Naive thymus-derived CD8-positive, alpha-beta T cell (primary cell): Measurements from ENCODE around the gene TLK1. TPM values are rescaled to one million over a fixed set of nuclear protein-coding genes. Genes with fewer than 3 reads are reported as not detected.

Source experiments
- ATAC-seq, 2 donors: fragments of 150-1000 bp; cut with Tn5 transposase in 1 of 2; sonication (Bioruptor Pico), chemical (Tn5 transposase) in 1 of 2; 1 replicate in 1 of 2; 2 replicates in 1 of 2; pipeline ENCODE4 v1.10.0; 2021; ENCODE audit warnings: mild to moderate bottlenecking in 2 of 2, moderate library complexity in 2 of 2
- POLR2A ChIA-PET: fragments of 350-600 bp; sonication (Branson Sonifier 250); formaldehyde crosslinking; loops from one replicate; lab custom pipeline; 2021; ENCODE audit warnings: antibody characterized with exemption; lab: Charles Lee
- DNase-seq, 10 donors: peaks; one replicate each; pipeline versions ENCODE4 v3.0.0 to v3.0.0-alpha.2; 2020 to 2022
- H3K27ac Mint-ChIP-seq, 10 donors: one replicate each; pipeline ENCODE4 v1.8.0; 2020 to 2022; ENCODE audit warnings: mild to moderate bottlenecking in 10 of 10, mixed read lengths in 10 of 10, moderate library complexity in 4 of 10, inconsistent platforms in 1 of 10
- H3K27me3 Mint-ChIP-seq, 5 donors: one replicate each; pipeline ENCODE4 v1.8.0; 2021 to 2022; ENCODE audit warnings: mixed read lengths in 5 of 5
- H3K36me3 Mint-ChIP-seq, 3 donors: one replicate each; pipeline ENCODE4 v1.8.0; 2020 to 2022; ENCODE audit warnings: mixed read lengths in 3 of 3, mild to moderate bottlenecking in 2 of 3, inconsistent platforms in 1 of 3
- H3K4me1 Mint-ChIP-seq, 4 donors: one replicate each; pipeline ENCODE4 v1.8.0; 2021 to 2022; ENCODE audit warnings: mixed read lengths in 4 of 4
- H3K4me3 Mint-ChIP-seq, 10 donors: one replicate each; pipeline ENCODE4 v1.8.0; 2020 to 2022; ENCODE audit warnings: mild to moderate bottlenecking in 10 of 10, mixed read lengths in 10 of 10, moderate library complexity in 6 of 10, inconsistent platforms in 1 of 10
- H3K9me3 Mint-ChIP-seq, 9 donors: one replicate each; pipeline ENCODE4 v1.8.0; 2020 to 2022; ENCODE audit warnings: mixed read lengths in 9 of 9, mild to moderate bottlenecking in 3 of 9, inconsistent platforms in 1 of 9, moderate library complexity in 1 of 9
- polyA plus RNA-seq, 3 donors: library from polyadenylated mRNA; unstranded; fragments of 300-500 nt; fragmentation: Illumina TruSeq; gene quantifications; one replicate each; pipeline ENCODE4 v1.2.3, GENCODE V29; 2021
- total RNA-seq, 8 experiments: library from RNA in 2 of 8; stranded (reverse) in 2 of 8; gene quantifications; one replicate each; pipeline ENCODE4 v1.2.3 and lab custom pipeline; 2021 to 2026

Gene TLK1
- total and polyA plus RNA-seq, 5 experiments from 2014 or later = 27.3 to 159 (median 53.7) TPM

DNA sequence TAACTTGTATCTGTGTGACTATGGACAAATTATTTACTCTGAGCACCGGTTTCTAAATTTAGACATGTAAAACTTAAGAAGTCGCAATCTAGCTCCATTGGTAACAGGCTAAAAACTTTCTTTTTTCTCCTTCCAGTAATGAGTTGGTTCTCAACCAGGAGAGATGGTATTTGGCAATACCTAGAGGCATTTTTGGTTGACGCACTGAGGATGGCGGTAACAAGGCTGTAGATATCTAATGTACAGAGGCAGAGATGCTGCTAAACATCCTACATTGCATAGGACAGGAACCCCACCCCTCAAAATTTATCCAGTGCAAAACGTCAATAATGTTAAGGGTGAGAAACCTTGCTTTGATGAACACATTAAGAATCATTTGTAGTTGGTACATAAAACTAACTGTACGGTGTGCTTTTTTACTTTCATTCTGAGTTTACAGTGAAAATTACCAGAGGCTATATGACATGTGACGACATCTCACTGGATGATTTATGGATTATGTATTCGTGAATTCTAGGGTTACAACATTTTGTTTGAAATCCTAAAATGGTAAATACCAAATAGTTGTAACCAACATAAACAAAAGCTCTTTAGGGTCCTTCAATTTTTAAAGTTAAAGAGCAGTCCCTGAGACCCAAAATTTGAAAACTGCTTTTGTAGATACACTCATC, 91.3 kb downstream of the TLK1 start:
- Mint-ChIP-seq H3K4me3 (no peak overlapping the region), H3K9me3 (peaks cover 0 to 2% (median 0%) of the 10 kb centered on the region in 9 donors), H3K27ac (peak overlapping the region in 1 of 10 donors; percentile 24), H3K27me3 (no peaks in the 10 kb centered on the region), H3K36me3 (peaks cover 7 to 45% (median 31%) of the 10 kb centered on the region in 3 donors), H3K4me1 (peaks cover 3 to 10% (median 7%) of the 10 kb centered on the region in 4 donors)
- ATAC-seq = no peak
- no peak for DNase-seq
- POLR2A ChIA-PET = interaction anchor here (2.1 kb wide), 1 partner anchor 18 kb away, joined by 6 read pairs; no protein-coding TSS in a partner anchor

DNA sequence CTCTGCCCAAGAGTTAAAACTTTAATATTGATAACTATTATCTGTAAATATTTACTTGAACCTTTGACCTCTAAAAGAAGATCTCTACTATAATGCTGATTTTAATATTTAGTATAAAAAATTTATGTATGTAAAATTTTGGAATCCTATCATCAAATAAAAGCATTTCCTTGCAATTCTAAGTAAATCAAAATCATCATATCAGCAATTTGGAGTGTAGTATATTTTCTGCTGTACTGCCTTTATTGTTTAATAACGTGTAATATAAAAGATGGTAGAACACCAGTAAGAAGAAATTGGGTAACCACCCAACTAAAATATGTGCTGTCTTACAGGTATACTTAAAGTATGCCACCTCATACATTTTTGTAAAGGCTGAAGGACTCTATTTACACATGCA, 94.6 kb downstream of the TLK1 start:
- POLR2A ChIA-PET = no interaction called here
- H3K36me3 Mint-ChIP-seq = peaks cover 7 to 21% (median 20%) of the 10 kb centered on the region in 3 donors
- H3K9me3 Mint-ChIP-seq = peaks cover 0 to 2% (median 0%) of the 10 kb centered on the region in 9 donors
- H3K27me3 Mint-ChIP-seq = no peaks in the 10 kb centered on the region
- H3K4me1 Mint-ChIP-seq = peaks cover 9 to 17% (median 13%) of the 10 kb centered on the region in 4 donors
- no peak for ATAC-seq
- no peak overlapping the region for H3K27ac Mint-ChIP-seq
- H3K4me3 Mint-ChIP-seq = no peak overlapping the region
- no peak for DNase-seq

DNA sequence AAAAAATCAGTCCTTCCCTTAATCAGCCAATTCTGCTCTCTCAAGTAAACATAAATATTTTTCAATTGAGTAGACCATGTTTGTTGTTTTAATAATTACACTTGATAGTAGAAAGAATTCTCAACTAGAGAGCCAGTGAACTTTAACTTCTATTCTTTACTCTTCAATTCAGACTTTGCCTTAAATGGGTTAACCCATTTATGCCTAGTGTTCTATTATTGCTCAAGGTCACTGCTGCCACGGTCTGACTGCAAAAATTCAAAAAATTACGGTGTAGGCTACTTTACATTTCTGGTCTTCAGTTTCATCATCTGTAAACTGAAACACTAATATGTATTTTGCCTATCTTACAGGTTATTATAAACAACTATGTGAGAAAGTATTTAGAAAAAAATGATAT, 103.1 kb downstream of the TLK1 start:
- H3K9me3 Mint-ChIP-seq = no peaks in the 10 kb centered on the region
- DNase-seq (no peak), ATAC-seq (no peak)
- H3K27me3 Mint-ChIP-seq = no peaks in the 10 kb centered on the region
- POLR2A ChIA-PET = no interaction called here
- no peak overlapping the region for H3K4me3 Mint-ChIP-seq
- peak overlapping the region in 3 of 10 donors; percentile 6 to 37 (median 7) for H3K27ac Mint-ChIP-seq
- peaks cover 3 to 66% (median 40%) of the 10 kb centered on the region in 3 donors for H3K36me3 Mint-ChIP-seq
- H3K4me1 Mint-ChIP-seq = peaks cover 0 to 5% (median 4%) of the 10 kb centered on the region in 4 donors

DNA sequence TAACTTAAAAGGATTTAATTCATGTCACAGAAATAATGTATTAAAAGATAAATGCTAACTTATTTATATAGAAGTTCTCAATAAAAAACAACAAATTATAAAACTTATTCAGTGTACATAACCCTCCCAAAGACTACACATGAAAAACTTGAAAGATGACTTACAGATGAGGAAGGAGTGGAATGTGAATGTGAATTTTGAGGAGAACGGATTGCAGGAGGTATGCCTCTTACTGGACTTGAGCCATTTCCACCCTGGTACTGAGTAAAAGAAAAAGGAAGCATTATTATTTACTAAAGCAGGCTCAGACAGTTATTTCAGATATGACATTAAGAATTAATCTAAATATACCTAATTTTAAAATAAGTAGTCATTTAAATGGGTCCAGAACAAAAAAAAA, 104.4 kb downstream of the TLK1 start:
- POLR2A ChIA-PET = interaction anchor here (0.6 kb wide), 1 partner anchor 27 kb away, joined by 3 read pairs; no protein-coding TSS in a partner anchor
- Mint-ChIP-seq H3K4me3 (no peak overlapping the region), H3K27ac (peak overlapping the region in 2 of 10 donors; percentile 6 to 70), H3K27me3 (no peaks in the 10 kb centered on the region), H3K9me3 (no peaks in the 10 kb centered on the region), H3K36me3 (peaks cover 3 to 76% (median 49%) of the 10 kb centered on the region in 3 donors), H3K4me1 (peaks cover 2 to 4% (median 3%) of the 10 kb centered on the region in 4 donors)
- ATAC-seq (no peak), DNase-seq (no peak)

DNA sequence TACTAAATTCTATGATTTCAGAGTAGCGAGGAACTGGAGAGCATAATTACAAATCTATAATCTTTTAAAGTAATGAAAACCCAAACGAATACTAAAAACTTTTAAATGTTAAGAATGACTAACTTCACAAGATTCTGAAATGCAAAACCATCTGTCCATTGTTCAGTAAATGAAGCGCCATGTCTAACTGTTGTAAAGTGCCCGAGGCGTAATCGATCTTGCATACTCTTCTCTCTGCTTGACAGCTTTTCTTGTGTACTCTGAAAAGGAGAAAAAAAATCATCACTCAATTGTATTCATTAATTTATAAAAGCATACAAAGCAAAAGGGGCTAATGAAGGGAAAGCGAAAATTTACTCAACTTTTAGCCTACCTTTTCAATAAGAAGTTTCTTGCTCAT, 111.0 kb downstream of the TLK1 start:
- no peak for ATAC-seq
- peaks cover 0 to 2% (median 0%) of the 10 kb centered on the region in 9 donors for H3K9me3 Mint-ChIP-seq
- no peak overlapping the region for H3K4me3 Mint-ChIP-seq
- POLR2A ChIA-PET = no interaction called here
- H3K36me3 Mint-ChIP-seq = peaks cover 12 to 78% (median 61%) of the 10 kb centered on the region in 3 donors
- H3K27me3 Mint-ChIP-seq = no peaks in the 10 kb centered on the region
- H3K27ac Mint-ChIP-seq = peak overlapping the region in 1 of 10 donors; percentile 43
- peaks cover 2 to 9% (median 3%) of the 10 kb centered on the region in 4 donors for H3K4me1 Mint-ChIP-seq
- DNase-seq = no peak

DNA sequence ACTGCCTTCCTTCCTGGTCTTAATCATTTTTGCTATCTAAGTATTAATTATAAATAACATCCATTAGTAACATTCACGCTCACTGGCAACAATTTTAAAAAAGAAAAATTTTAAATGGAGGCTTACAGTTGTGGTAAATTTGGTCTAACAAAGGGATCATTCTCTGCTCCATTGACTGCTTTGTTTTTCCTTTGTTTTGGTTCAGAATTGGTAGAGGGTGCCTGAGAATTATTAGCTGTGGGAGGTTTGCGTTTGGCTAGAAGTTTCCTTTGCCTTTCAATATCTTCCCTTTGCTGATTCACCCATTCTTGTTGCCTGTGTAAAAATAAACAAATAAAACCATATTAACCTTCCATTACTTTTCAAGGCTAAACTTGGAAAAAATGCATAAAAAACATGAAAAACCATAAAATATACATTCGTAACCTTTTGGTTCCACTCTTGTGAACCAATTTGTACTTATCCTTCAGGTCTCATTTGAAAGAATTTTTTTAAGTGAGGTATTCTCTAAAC, 114.6 kb downstream of the TLK1 start:
- peaks cover 13 to 31% (median 29%) of the 10 kb centered on the region in 4 donors for H3K4me1 Mint-ChIP-seq
- H3K4me3 Mint-ChIP-seq = no peak overlapping the region
- no peak for ATAC-seq
- H3K9me3 Mint-ChIP-seq = peaks cover 0 to 5% (median 0%) of the 10 kb centered on the region in 9 donors
- POLR2A ChIA-PET = interaction anchor here (0.7 kb wide), 1 partner anchor 286 kb away, joined by 3 read pairs; no protein-coding TSS in a partner anchor
- no peak for DNase-seq
- H3K36me3 Mint-ChIP-seq = peaks cover 21 to 69% (median 60%) of the 10 kb centered on the region in 3 donors
- peak overlapping the region in 6 of 10 donors; percentile 17 to 75 (median 36) for H3K27ac Mint-ChIP-seq
- H3K27me3 Mint-ChIP-seq = no peaks in the 10 kb centered on the region

DNA sequence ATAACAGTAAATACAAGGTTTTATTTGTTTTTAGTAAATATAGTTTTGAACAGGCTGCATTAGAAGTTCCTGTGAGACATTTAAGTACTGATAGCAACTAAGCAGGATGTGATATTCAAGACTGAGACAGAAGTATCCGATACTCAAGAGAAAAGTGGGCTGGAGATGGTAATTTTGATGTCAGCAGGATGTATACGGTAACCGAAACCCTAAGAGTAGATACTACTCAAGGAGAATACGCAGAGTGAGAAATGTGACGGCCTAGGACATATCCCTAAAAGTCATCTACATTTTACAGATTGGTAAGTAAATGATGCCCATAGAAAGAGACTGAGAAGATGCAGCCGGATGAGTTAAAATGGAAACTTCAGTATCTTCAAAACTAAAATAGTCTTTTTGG, 116.3 kb downstream of the TLK1 start:
- POLR2A ChIA-PET = no interaction called here
- H3K27ac Mint-ChIP-seq = peak overlapping the region; percentile 48 to 93 (median 70)
- H3K4me3 Mint-ChIP-seq = no peak overlapping the region
- no peak for ATAC-seq
- H3K27me3 Mint-ChIP-seq = no peaks in the 10 kb centered on the region
- H3K9me3 Mint-ChIP-seq = peaks cover 0 to 5% (median 0%) of the 10 kb centered on the region in 9 donors
- peaks cover 23 to 65% (median 55%) of the 10 kb centered on the region in 3 donors for H3K36me3 Mint-ChIP-seq
- no peak for DNase-seq
- H3K4me1 Mint-ChIP-seq = peaks cover 13 to 31% (median 28%) of the 10 kb centered on the region in 4 donors

DNA sequence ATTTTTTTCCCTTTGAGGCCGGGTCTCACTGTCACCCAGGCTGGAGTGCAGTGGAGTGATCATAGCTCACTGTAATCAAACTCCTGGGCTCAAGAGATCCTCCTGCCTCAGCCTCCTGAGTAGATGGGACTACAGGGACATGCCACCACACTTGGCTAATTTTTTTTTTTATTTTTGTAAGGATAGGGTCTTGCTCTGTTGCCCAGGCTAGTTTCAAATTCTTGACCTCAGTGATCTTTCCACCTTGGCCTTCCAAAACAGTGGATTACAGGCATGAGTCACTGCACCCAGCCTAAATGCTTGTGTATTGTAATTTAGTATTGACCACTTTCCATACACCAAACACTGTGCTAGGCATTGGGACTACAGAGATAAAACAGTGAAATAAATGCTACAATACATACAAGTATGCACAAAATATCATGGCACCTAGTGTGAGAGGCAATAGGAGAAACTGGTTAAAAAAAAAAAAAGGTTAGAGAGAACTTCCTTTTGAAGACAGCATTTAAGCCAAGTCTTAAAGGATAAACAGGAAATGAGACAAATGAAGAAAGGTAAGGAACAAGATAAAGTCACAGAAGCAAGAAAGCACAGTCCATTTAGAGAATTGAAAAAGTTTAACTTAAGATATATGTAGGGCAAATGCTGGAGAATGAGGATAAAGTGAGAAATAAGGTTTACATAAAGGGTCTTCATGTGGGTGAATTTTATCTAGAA, 118.3 kb downstream of the TLK1 start:
- H3K27me3 Mint-ChIP-seq = no peaks in the 10 kb centered on the region
- H3K36me3 Mint-ChIP-seq = peaks cover 25 to 67% (median 55%) of the 10 kb centered on the region in 3 donors
- peak overlapping the region; percentile 1 to 67 (median 46) for H3K4me3 Mint-ChIP-seq
- peaks cover 13 to 31% (median 28%) of the 10 kb centered on the region in 4 donors for H3K4me1 Mint-ChIP-seq
- peaks cover 0 to 5% (median 0%) of the 10 kb centered on the region in 9 donors for H3K9me3 Mint-ChIP-seq
- H3K27ac Mint-ChIP-seq = peak overlapping the region; percentile 77 to 95 (median 88)
- POLR2A ChIA-PET = interaction anchor here (1.3 kb wide), 1 partner anchor 45 kb away, joined by 3 read pairs; no protein-coding TSS in a partner anchor
- peak; percentile 62 to 67 for ATAC-seq
- peak in 3 of 10 donors; percentile 23 to 39 (median 31) for DNase-seq

DNA sequence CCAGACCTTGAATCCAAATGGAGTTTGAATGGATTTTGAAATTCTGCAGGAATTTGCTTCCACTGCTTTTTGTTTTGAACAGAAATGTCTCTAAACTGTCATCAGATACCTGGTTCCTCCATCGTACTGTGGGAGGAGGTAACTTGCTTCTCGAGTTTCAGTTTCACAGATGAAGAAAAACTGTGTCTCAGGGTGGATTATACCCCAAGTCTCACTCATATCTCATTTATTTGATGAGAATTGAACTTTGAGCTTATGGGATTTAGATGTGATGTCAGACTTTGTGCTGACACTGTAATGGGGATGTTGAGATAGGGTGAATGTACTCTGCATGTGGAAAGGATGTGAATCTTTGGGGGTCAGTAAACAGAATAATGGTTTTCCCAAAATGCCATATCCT, 124.2 kb downstream of the TLK1 start:
- no peak overlapping the region for H3K4me3 Mint-ChIP-seq
- ATAC-seq = no peak
- POLR2A ChIA-PET = no interaction called here
- H3K27me3 Mint-ChIP-seq = no peaks in the 10 kb centered on the region
- peak overlapping the region in 2 of 10 donors; percentile 66 to 73 for H3K27ac Mint-ChIP-seq
- DNase-seq = no peak
- peaks cover 0 to 9% (median 4%) of the 10 kb centered on the region in 9 donors for H3K9me3 Mint-ChIP-seq
- H3K36me3 Mint-ChIP-seq = peaks cover 32 to 88% (median 58%) of the 10 kb centered on the region in 3 donors
- H3K4me1 Mint-ChIP-seq = peaks cover 0 to 4% (median 2%) of the 10 kb centered on the region in 4 donors

DNA sequence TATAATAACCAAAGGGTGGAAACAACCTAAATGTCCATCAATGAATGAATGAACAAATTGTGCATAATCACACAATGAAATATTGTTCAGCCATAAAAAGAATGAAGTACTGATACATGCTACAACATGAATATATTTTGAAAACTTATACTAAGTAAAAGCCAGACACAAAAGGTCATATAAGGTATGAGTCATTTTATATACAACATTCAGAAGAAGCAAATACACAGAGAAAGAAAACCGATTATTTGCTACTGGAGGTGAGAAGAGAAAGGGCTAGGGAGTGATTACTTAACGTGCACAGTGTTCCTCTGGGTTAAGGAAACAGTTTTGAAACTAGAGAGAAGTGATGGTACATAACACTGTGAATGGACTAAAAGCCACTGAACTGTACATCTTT, 126.4 kb downstream of the TLK1 start:
- Mint-ChIP-seq H3K27me3 (no peaks in the 10 kb centered on the region), H3K4me1 (peaks cover 0 to 4% (median 1%) of the 10 kb centered on the region in 4 donors), H3K36me3 (peaks cover 23 to 89% (median 52%) of the 10 kb centered on the region in 3 donors), H3K9me3 (peaks cover 0 to 9% (median 4%) of the 10 kb centered on the region in 9 donors), H3K4me3 (no peak overlapping the region), H3K27ac (no peak overlapping the region)
- ATAC-seq = no peak
- no peak for DNase-seq
- POLR2A ChIA-PET = no interaction called here

DNA sequence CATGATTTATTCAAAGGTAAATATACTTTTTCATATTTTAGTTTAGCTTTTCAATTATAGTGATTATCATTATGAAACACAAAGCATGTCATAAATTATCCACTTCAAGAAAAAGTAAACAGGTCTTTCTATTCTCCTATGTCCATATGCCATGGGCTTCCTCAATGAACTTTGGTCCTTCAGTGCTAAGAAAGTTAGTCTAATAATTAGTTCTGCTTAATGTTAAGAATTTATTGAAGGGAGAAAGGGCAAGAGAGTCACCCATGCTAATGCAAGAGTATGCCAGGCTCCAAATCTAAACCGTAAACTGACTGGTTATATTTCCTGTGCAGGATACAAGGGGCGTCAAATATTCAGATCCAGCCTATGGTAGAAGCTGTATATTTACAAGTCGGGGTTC, 135.5 kb downstream of the TLK1 start:
- H3K27me3 Mint-ChIP-seq = no peaks in the 10 kb centered on the region
- ATAC-seq = no peak

DNA sequence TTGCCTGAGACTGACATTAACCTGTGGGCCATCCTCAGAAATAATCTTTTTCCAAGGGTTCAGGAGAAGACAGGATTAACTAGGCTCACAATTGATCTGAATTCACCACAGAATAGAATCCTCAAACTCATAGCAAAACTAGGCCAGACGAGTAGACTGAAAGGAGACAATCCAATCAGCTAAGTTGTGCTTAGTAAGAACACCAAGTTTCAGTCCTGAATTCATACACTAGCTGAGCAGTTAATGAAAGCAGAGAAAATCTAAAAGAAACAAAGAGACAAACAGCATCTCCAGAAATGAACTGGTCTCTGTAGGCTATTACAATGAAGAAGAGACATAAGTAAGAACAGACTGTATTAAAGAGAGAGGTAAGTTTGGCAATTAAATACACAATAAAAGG, 142.2 kb downstream of the TLK1 start:
- H3K27ac Mint-ChIP-seq = peak overlapping the region in 2 of 10 donors; percentile 45 to 55
- peaks cover 12 to 57% (median 30%) of the 10 kb centered on the region in 3 donors for H3K36me3 Mint-ChIP-seq
- peaks cover 8 to 21% (median 12%) of the 10 kb centered on the region in 4 donors for H3K4me1 Mint-ChIP-seq
- H3K4me3 Mint-ChIP-seq = no peak overlapping the region
- no peaks in the 10 kb centered on the region for H3K9me3 Mint-ChIP-seq
- H3K27me3 Mint-ChIP-seq = no peaks in the 10 kb centered on the region
- DNase-seq (no peak), ATAC-seq (no peak)
- POLR2A ChIA-PET = no interaction called here

More for the DNA sequence above, 135.5 kb downstream of the TLK1 start:
- Mint-ChIP-seq H3K4me1 (peaks cover 4 to 14% (median 8%) of the 10 kb centered on the region in 4 donors), H3K4me3 (no peak overlapping the region), H3K27ac (peak overlapping the region in 1 of 10 donors; percentile 58), H3K9me3 (no peaks in the 10 kb centered on the region), H3K36me3 (peaks cover 8 to 64% (median 34%) of the 10 kb centered on the region in 3 donors)
- no peak for DNase-seq
- POLR2A ChIA-PET = no interaction called here
